Parathyroid adenoma (tissue), 2 donors: ENCODE data around the gene KRT86.

Source experiments
- H2AFZ ChIP-seq: fragments of 300-600 bp; sonication (generic); one replicate; pipeline ENCODE4 v1.7.0; 2017; ENCODE audit warnings: antibody characterized with exemption, mild to moderate bottlenecking
- H3K27ac ChIP-seq: fragments of 300-600 bp; sonication (generic); one replicate; pipeline ENCODE4 v1.7.0; 2017
- H3K27me3 ChIP-seq: fragments of 300-600 bp; sonication (generic); one replicate; pipeline ENCODE4 v1.7.0; 2017; ENCODE audit warnings: low read length; ENCODE audit not compliant: control insufficient read depth, insufficient read depth
- H3K36me3 ChIP-seq: fragments of 300-600 bp; sonication (generic); one replicate; pipeline ENCODE4 v1.7.0; 2017; ENCODE audit warnings: low read length; ENCODE audit not compliant: control insufficient read depth, insufficient read depth
- H3K4me1 ChIP-seq: fragments of 300-600 bp; sonication (generic); one replicate; pipeline ENCODE4 v1.7.0; 2017; ENCODE audit warnings: control low read depth
- H3K4me2 ChIP-seq: fragments of 300-600 bp; sonication (generic); one replicate; pipeline ENCODE4 v1.7.0; 2017; ENCODE audit warnings: low read length
- H3K4me3 ChIP-seq: fragments of 300-600 bp; sonication (generic); one replicate; pipeline ENCODE4 v1.7.0; 2017; ENCODE audit warnings: low read depth, low read length
- H3K79me2 ChIP-seq: fragments of 300-600 bp; sonication (generic); one replicate; pipeline ENCODE4 v1.7.0; 2017; ENCODE audit warnings: control low read depth
- H3K9ac ChIP-seq: fragments of 300-600 bp; sonication (generic); one replicate; pipeline ENCODE4 v1.7.0; 2017; ENCODE audit warnings: mild to moderate bottlenecking
- H3K9me3 ChIP-seq: fragments of 300-600 bp; sonication (generic); one replicate; pipeline ENCODE4 v1.7.0; 2017; ENCODE audit warnings: low read length; ENCODE audit not compliant: control insufficient read depth
- CTCF ChIP-seq: fragments of 300-600 bp; sonication (generic); IDR thresholded peaks from one replicate; pipeline ENCODE4 v1.7.0; 2017; ENCODE audit warnings: antibody characterized with exemption, mild to moderate bottlenecking
- donor health status: primary hyperparathyroidism.

The KRT86 gene

GRCh38 chr12:52347551-52348510 is 73.4 kb downstream of the KRT86 start:
- H3K4me1 ChIP-seq, result peaks cover 6% of the 10 kb centered on the region
- TF ChIP-seq CTCF, result no peak
- no peak overlapping the region for H3K27ac ChIP-seq
- no peaks in the 10 kb centered on the region for H3K36me3 ChIP-seq
- no peaks in the 10 kb centered on the region for H3K27me3 ChIP-seq
- no peaks in the 10 kb centered on the region for H3K9me3 ChIP-seq
- no peak overlapping the region for H3K4me3 ChIP-seq
- no peaks in the 10 kb centered on the region for H3K79me2 ChIP-seq
- no peak overlapping the region for H3K4me2 ChIP-seq
- no peak overlapping the region for H2AFZ ChIP-seq
- no peak overlapping the region for H3K9ac ChIP-seq

- H3K4me3 ChIP-seq, result no peak overlapping the region
- H3K79me2 ChIP-seq, result no peaks in the 10 kb centered on the region
- H2AFZ ChIP-seq, result no peak overlapping the region
- H3K4me1 ChIP-seq, result peaks cover 6% of the 10 kb centered on the region
- H3K27me3 ChIP-seq, result no peaks in the 10 kb centered on the region
- no peaks in the 10 kb centered on the region for H3K9me3 ChIP-seq
- TF ChIP-seq CTCF, result no peak
- H3K27ac ChIP-seq, result no peak overlapping the region
- H3K9ac ChIP-seq, result no peak overlapping the region
- H3K4me2 ChIP-seq, result no peak overlapping the region
- H3K36me3 ChIP-seq, result no peaks in the 10 kb centered on the region
Measured at GRCh38 chr12:52349196-52349595, 74.8 kb downstream of the KRT86 start.

GRCh38 chr12:52350021-52350620 is 75.7 kb downstream of the KRT86 start:
- Histone ChIP-seq H3K27me3 (no peaks in the 10 kb centered on the region), H3K27ac (no peak overlapping the region), H3K4me1 (no peaks in the 10 kb centered on the region), H3K79me2 (no peaks in the 10 kb centered on the region), H3K36me3 (no peaks in the 10 kb centered on the region), H2AFZ (no peak overlapping the region), H3K9ac (no peak overlapping the region), H3K4me2 (no peak overlapping the region), H3K9me3 (no peaks in the 10 kb centered on the region), H3K4me3 (no peak overlapping the region)
- no peak for TF ChIP-seq CTCF

- Histone ChIP-seq H3K4me1 (no peaks in the 10 kb centered on the region), H3K79me2 (no peaks in the 10 kb centered on the region), H3K36me3 (no peaks in the 10 kb centered on the region), H3K4me3 (no peak overlapping the region), H3K9me3 (no peaks in the 10 kb centered on the region), H3K4me2 (no peak overlapping the region), H2AFZ (no peak overlapping the region), H3K27ac (no peak overlapping the region), H3K9ac (no peak overlapping the region), H3K27me3 (no peaks in the 10 kb centered on the region)
- no peak for TF ChIP-seq CTCF
Measured at GRCh38 chr12:52350786-52351185, 76.3 kb downstream of the KRT86 start.
